GM19324 (cell line): ENCODE data around the gene RHOBTB1.
"Not testable (repeated sequence)": the region's sequence is repeated elsewhere in the genome, so short reads cannot be mapped to it uniquely, and the experiment has no call there.

Source experiments
- ATAC-seq: cut with Tn5 transposase; IDR thresholded peaks from one replicate; pipeline ENCODE4 v1.9.1; 2021; ENCODE audit warnings: mild to moderate bottlenecking, moderate library complexity; ENCODE audit not compliant: unreplicated experiment, low FRiP score

The RHOBTB1 gene

DNA sequence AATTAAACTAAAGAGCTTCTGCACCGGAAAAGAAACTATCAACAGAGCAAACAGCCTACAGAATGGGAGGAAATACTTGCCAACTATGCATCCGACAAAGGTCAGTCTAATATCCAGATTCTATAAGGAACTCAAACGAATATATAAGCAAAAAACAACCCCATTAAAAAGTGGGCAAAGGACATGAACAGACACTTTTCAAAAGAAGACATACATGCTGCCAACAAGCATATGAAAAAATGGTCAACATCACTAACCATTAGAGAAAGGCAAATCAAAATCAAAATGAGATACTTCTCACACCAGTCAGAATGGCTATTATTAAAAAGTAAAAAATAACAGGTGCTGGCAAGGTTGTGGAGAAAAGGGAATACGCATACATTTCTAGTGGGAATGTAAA lies 111.8 kb downstream of the RHOBTB1 start:
- not testable (repeated sequence) for ATAC-seq

DNA sequence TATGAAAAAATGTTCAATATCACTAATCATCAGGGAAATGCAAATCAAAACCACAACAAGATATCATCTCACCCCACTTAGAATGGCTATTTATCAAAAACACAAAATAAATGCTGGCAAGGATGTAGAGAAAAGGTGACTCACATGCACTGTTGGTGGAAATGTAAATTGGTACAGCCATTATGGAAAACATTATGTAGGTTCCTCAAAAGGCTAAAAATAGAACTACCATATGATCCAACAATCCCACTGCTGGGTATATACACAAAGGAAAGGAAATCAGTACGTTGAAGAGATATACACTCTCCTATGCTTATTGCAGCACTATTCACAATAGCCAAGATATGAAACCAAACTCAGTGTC lies 115.5 kb downstream of the RHOBTB1 start:
- no peak for ATAC-seq

DNA sequence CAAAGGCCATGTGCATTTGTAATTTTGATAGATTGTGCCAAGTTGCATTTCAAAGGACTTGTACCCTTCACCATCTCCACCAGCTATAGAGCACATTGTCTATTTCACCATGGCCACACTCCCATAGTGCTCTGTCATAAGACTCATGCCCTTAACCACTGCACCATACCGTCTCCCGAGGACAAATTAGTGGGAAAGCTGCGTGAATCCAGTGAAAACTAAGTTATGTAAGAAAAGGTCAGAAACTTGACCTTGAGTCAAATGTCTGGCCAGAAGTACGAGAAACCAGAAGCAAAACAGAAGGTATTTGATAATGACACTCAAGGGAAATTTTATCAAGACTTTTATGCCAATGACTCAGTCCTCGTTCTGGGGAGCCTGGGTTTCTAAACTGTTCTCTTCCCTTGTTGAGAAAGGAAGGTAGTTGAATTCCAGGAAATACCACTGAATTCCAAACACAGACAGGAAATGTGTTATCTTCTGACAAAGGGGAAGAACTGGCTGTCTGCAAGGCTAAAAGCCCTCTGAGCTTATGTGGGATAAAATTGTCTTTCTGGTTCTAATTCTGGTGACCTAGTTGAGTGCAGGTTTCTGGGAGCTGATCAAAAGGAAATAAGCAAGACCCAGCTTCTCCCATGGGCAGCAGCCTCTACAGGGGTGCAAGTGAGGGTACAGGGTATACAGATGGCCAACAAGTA lies 116.0 kb downstream of the RHOBTB1 start:
- ATAC-seq: no peak

DNA sequence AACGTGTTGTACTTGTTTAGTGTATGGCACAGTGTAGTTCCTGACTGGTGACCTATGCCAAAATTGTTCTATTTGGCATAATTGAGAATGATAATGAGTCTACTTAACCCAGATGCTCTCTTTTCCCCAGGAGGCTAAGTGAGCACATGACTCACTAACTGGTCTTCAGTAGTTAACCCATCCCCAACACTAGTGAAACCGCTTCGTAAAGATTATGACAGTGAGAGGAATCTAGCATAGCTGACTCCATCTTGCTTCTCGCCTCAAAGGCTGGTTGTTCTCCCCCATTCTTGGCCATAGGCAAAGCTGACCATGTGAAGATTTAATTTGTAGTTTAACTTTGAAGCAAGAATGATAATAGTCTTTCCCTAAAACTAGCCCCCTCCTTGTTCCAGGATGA lies 118.5 kb downstream of the RHOBTB1 start:
- ATAC-seq: no peak

DNA sequence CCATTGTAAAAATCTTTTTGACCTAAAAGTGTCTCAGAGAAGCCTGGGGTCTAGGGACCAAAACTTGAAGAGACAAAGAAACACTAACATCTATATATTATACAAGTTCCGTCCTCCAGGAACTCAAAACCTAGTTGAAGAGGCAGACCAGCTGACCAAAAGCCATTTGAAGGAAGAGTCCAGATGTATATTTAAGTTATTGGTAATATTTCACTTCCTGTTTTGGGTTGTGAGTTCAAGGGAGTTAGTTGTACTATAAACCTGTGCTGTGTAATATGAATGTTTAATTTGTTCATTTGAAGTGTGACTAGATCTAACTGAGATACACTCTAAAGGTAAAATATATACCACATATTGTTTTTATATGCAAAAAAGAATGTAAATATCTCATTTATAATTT lies 120.7 kb downstream of the RHOBTB1 start:
- no peak for ATAC-seq

DNA sequence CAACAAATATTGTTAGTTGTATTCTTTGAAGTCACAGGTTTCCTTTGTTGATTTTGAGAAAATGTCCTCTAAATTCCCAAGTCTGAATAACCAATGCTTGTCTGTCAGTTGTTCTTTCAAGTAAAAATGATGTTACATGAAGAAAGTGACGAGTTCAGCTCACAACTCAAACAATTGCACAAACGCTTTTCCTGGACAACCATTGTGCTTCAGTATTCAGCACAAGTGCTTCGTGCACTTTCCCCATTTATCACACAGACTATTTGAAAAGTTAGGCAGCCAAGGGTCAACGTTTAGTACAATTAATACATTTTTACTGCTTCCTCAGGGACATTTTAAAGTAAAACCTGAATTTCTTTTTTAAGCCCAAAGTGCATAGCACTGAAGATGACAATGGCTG lies 121.2 kb downstream of the RHOBTB1 start:
- no peak for ATAC-seq

DNA sequence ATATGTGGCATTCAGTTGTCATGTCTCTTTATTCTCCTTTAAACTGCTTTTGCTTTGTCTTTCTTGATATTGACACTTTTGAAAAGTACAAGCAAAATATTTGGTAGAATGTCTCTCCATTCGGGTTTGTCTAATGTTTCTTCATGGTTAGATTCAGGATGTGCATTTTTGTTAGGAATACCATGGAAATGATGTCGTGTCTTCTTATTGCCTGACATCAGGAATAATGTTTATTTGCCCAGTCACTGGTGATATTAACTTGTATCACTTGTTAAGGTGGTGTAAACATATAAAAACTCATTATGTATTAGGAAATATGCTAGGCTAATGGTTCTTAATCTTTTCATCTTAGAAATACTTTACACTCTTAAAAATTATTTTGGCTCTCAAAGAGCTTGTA lies 122.3 kb downstream of the RHOBTB1 start:
- no peak for ATAC-seq

DNA sequence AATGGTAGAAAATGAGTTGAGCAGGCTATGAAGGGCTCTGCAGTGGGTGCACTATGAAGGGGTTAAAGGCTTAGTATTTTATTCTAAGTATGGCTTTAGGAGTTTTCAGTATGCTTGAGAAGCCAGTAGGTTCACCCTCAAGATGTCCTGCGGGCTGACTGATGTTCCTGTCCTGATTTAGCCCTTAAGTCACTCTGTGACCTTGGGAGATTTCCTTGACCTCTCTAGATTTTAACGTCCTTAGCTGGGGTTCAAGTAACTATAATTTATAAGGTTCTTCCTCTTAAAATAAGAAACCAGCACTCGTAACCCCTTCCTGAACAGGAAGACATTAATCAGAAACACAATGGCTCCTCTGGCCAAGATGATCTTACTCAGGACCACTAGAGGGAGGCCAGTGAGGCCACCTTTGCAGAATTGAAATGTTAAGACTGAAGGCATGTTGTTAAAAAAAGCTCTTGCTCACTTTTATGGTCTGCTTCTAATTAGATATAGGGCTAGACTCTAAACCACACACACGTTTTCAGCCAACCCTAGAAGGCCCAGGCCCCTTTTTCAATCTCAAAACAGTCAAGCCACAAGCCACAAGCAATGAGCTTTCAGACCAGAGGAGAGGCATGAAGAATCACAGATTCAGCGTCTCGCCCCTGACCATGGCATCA lies 123.8 kb downstream of the RHOBTB1 start:
- ATAC-seq: no peak
